Fibroblast of lung (primary cell): Measurements from ENCODE around the gene CORO2A. TPM values are rescaled to one million over a fixed set of nuclear protein-coding genes. Genes with fewer than 3 reads are reported as not detected.

Experiments
- DNase-seq, 2 donors: peaks; one replicate each; pipeline versions ENCODE4 v3.0.0 to v3.0.0-alpha.2; 2010; ENCODE audit warnings: low read depth in 2 of 2
- H2AFZ ChIP-seq: 2 replicates; pipeline ENCODE4 v1.5.1; 2012; ENCODE audit warnings: low read length, control low read depth, inconsistent platforms
- H3K27ac ChIP-seq: 2 replicates; pipeline ENCODE4 v1.5.1; 2011; ENCODE audit warnings: low read length, control low read depth; ENCODE audit not compliant: insufficient read depth
- H3K27me3 ChIP-seq: 2 replicates; pipeline ENCODE4 v1.5.1; 2011; ENCODE audit warnings: mild to moderate bottlenecking, low read length; ENCODE audit not compliant: control insufficient read depth, insufficient read depth
- H3K36me3 ChIP-seq: 2 replicates; pipeline ENCODE4 v1.5.1; 2011; ENCODE audit warnings: low read length; ENCODE audit not compliant: control insufficient read depth, insufficient read depth
- H3K4me1 ChIP-seq: 2 replicates; pipeline ENCODE4 v1.5.1; 2011; ENCODE audit warnings: low read length; ENCODE audit not compliant: control insufficient read depth, insufficient read depth; ENCODE audit errors: extremely low read depth
- H3K4me2 ChIP-seq: 2 replicates; pipeline ENCODE4 v1.5.1; 2011; ENCODE audit warnings: low read length, control low read depth; ENCODE audit not compliant: insufficient read depth; ENCODE audit errors: extremely low read depth
- H3K4me3 ChIP-seq, 4 experiments: fragments of 200-600 bp in 1 of 4; sonication (generic) in 1 of 4; replicated peaks in 1 of 4; 2 replicates each; pipeline ENCODE4 v1.5.1; 2011 to 2016; ENCODE audit warnings: low read length in 4 of 4, low read depth in 3 of 4, mild to moderate bottlenecking in 3 of 4, control low read depth in 2 of 4, inconsistent platforms in 1 of 4, mixed read lengths in 1 of 4; ENCODE audit not compliant: insufficient read depth in 1 of 4; ENCODE audit errors: control extremely low read depth in 1 of 4
- H3K79me2 ChIP-seq: 2 replicates; pipeline ENCODE4 v1.5.1; 2012; ENCODE audit warnings: mild to moderate bottlenecking, low read length, inconsistent platforms; ENCODE audit not compliant: control insufficient read depth, insufficient read depth
- H3K9ac ChIP-seq: 2 replicates; pipeline ENCODE4 v1.5.1; 2011; ENCODE audit warnings: mild to moderate bottlenecking, low read length, control low read depth; ENCODE audit not compliant: insufficient read depth
- H3K9me3 ChIP-seq: 2 replicates; pipeline ENCODE4 v1.5.1; 2012; ENCODE audit warnings: low read depth, low read length; ENCODE audit not compliant: control insufficient read depth, insufficient read depth
- H4K20me1 ChIP-seq: 2 replicates; pipeline ENCODE4 v1.5.1; 2011; ENCODE audit warnings: low read length; ENCODE audit not compliant: control insufficient read depth, insufficient read depth; ENCODE audit errors: extremely low read depth
- CTCF ChIP-seq, 2 donors: IDR thresholded peaks in 1 of 2; conservative IDR thresholded peaks in 1 of 2; 1 replicate in 1 of 2; 2 replicates in 1 of 2; pipeline ENCODE4 v1.5.1; 2011 to 2012; ENCODE audit warnings: low read length in 2 of 2, control low read depth in 1 of 2, inconsistent platforms in 1 of 2, low read depth in 1 of 2, mild to moderate bottlenecking in 1 of 2
- EZH2 ChIP-seq: IDR thresholded peaks from 2 replicates; pipeline ENCODE4 v1.5.1; 2012; ENCODE audit warnings: low read length, control low read depth, mild to moderate bottlenecking; ENCODE audit errors: missing control alignments
- polyA plus RNA-seq, 2 donors: library from polyadenylated mRNA; depleted of rRNA in 1 of 2; stranded (reverse) in 1 of 2; unstranded in 1 of 2; fragments of >200 nt; gene quantifications; 2 replicates each; pipeline ENCODE4 v1.2.1, GENCODE V29; 2011 to 2012; ENCODE audit warnings: missing spikeins in 1 of 2
- total RNA-seq: library from RNA; depleted of rRNA; stranded (reverse); fragments of >200 nt; gene quantifications from 2 replicates; pipeline ENCODE4 v1.2.1, GENCODE V29; 2014

Gene CORO2A
- total and polyA plus RNA-seq, 2 donors (not counting 1 experiment from before 2014, with no cell fraction given): 0.11 to 0.50 TPM

DNA sequence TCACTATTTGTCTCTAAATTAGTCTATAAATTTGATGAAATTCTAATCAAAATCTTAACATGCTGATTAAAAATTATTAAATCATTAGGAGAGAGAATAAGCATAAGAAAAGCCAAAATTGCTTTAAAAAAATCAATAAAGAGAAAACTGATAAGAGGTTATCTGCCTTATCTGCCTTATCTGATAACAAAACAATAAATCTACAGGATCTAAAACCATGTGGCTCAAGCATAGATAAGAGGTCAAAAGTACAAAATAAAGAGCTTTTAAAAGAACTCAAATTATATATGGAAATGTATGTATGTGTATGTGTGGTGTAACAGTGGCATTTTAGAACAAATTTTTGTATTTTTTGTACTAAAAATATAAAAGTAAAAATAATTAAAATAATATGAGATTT is 92.0 kb downstream of the CORO2A start:
- no peak for DNase-seq
- H2AFZ ChIP-seq: no peak overlapping the region
- no peaks in the 10 kb centered on the region for H3K27me3 ChIP-seq
- H3K79me2 ChIP-seq: no peaks in the 10 kb centered on the region
- H3K9ac ChIP-seq: no peak overlapping the region
- no peaks in the 10 kb centered on the region for H4K20me1 ChIP-seq
- H3K4me3 ChIP-seq: no peak overlapping the region
- H3K27ac ChIP-seq: no peak overlapping the region
- TF ChIP-seq CTCF (conservative IDR thresholded peaks at IDR 0.05 in 1 of 2, IDR thresholded peaks at IDR 0.05 in 1 of 2; ENCODE audit: low read depth in 1 of 2, low read length in 2 of 2) (no peak), EZH2 (no peak)
- H3K4me1 ChIP-seq: no peaks in the 10 kb centered on the region
- no peak overlapping the region for H3K4me2 ChIP-seq
- H3K36me3 ChIP-seq: no peaks in the 10 kb centered on the region
- H3K9me3 ChIP-seq: no peaks in the 10 kb centered on the region

DNA sequence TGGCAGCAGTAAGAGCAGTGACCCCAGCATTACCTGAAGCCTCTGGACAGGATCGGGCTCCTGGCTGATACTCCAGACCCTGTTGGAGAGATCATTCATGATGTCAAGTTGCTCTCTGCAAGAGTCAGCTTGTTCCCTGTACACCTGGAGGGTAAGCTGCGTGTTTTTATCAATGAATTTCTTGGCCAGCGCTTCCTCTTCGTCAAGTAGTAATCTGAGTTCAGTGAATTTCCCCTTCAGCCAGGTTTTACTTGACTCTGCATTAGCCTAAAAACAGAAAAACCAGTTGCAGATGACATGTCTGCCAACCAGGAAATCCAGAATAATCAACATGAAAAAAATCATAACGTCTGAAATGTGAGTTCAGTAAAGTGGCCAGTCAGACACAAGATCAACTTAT is 92.5 kb downstream of the CORO2A start:
- no peaks in the 10 kb centered on the region for H3K79me2 ChIP-seq
- H3K9ac ChIP-seq: no peak overlapping the region
- H3K4me1 ChIP-seq: no peaks in the 10 kb centered on the region
- H3K9me3 ChIP-seq: no peaks in the 10 kb centered on the region
- H3K27ac ChIP-seq: no peak overlapping the region
- no peak overlapping the region for H3K4me3 ChIP-seq
- no peaks in the 10 kb centered on the region for H3K27me3 ChIP-seq
- H3K36me3 ChIP-seq: no peaks in the 10 kb centered on the region
- H2AFZ ChIP-seq: no peak overlapping the region
- DNase-seq: no peak
- no peak overlapping the region for H3K4me2 ChIP-seq
- no peaks in the 10 kb centered on the region for H4K20me1 ChIP-seq
- TF ChIP-seq CTCF (conservative IDR thresholded peaks at IDR 0.05 in 1 of 2, IDR thresholded peaks at IDR 0.05 in 1 of 2; ENCODE audit: low read depth in 1 of 2, low read length in 2 of 2): no peak
- TF ChIP-seq EZH2: no peak

- Histone ChIP-seq H3K79me2 (no peaks in the 10 kb centered on the region), H3K27me3 (no peaks in the 10 kb centered on the region), H4K20me1 (no peaks in the 10 kb centered on the region), H3K4me2 (no peak overlapping the region), H3K27ac (no peak overlapping the region), H3K4me3 (no peak overlapping the region), H3K4me1 (no peaks in the 10 kb centered on the region), H3K9me3 (no peaks in the 10 kb centered on the region), H3K36me3 (no peaks in the 10 kb centered on the region), H3K9ac (no peak overlapping the region), H2AFZ (no peak overlapping the region)
- no peak for DNase-seq
- no peak for TF ChIP-seq CTCF (conservative IDR thresholded peaks at IDR 0.05 in 1 of 2, IDR thresholded peaks at IDR 0.05 in 1 of 2; ENCODE audit: low read depth in 1 of 2, low read length in 2 of 2)
- no peak for TF ChIP-seq EZH2
Observed at GRCh38 chr9:98099346-98099745, 93.1 kb downstream of the CORO2A start.
